ENCODE data around the gene CABLES1.

CABLES1 gene

GRCh38 chr18:23166891-23167541 is 31.7 kb downstream of the CABLES1 start:
- H3K4me1 ChIP-seq (ENCODE audit: insufficient read depth, low read length, severe bottlenecking), result no peaks in the 10 kb centered on the region
- H4K20me1 ChIP-seq (ENCODE audit: insufficient read depth, low read length), result no peaks in the 10 kb centered on the region
- H3K9me2 ChIP-seq (ENCODE audit: low read depth, low read length), result no peaks in the 10 kb centered on the region
- H3K9ac ChIP-seq (ENCODE audit: low read length), result no peak overlapping the region
- no peaks in the 10 kb centered on the region for H3F3A ChIP-seq (ENCODE audit: insufficient read depth, low read length)
- no peaks in the 10 kb centered on the region for H3K9me3 ChIP-seq (ENCODE audit: low read length)
- H2AFZ ChIP-seq (ENCODE audit: low read length), result no peak overlapping the region
- H3K27ac ChIP-seq (ENCODE audit: low read depth, low read length, poor library complexity, severe bottlenecking), result no peak overlapping the region
- no peaks in the 10 kb centered on the region for H3K36me3 ChIP-seq (ENCODE audit: insufficient read depth, low read length)
- TF ChIP-seq EZH2 (IDR thresholded peaks at IDR 0.05; ENCODE audit: borderline replicate concordance, low read length), result no peak
- TF ChIP-seq CTCF (IDR thresholded peaks at IDR 0.05; ENCODE audit: low read length), result no peak
- H3K79me2 ChIP-seq (ENCODE audit: insufficient read depth, low read length), result no peaks in the 10 kb centered on the region
- no peak overlapping the region for H3K4me3 ChIP-seq (ENCODE audit: low read depth, low read length, poor library complexity, severe bottlenecking)
- no peaks in the 10 kb centered on the region for H3K27me3 ChIP-seq (ENCODE audit: insufficient read depth, low read length)
- no peak overlapping the region for H3K4me2 ChIP-seq (ENCODE audit: low read length)

- TF ChIP-seq EZH2 (IDR thresholded peaks at IDR 0.05; ENCODE audit: borderline replicate concordance, low read length) (no peak), CTCF (IDR thresholded peaks at IDR 0.05; ENCODE audit: low read length) (no peak)
- H3K79me2 ChIP-seq (ENCODE audit: insufficient read depth, low read length), result no peaks in the 10 kb centered on the region
- no peaks in the 10 kb centered on the region for H3K9me2 ChIP-seq (ENCODE audit: low read depth, low read length)
- no peaks in the 10 kb centered on the region for H3K9me3 ChIP-seq (ENCODE audit: low read length)
- H3K4me3 ChIP-seq (ENCODE audit: low read depth, low read length, poor library complexity, severe bottlenecking), result no peak overlapping the region
- H3K9ac ChIP-seq (ENCODE audit: low read length), result no peak overlapping the region
- no peak overlapping the region for H2AFZ ChIP-seq (ENCODE audit: low read length)
- H3K36me3 ChIP-seq (ENCODE audit: insufficient read depth, low read length), result no peaks in the 10 kb centered on the region
- H3F3A ChIP-seq (ENCODE audit: insufficient read depth, low read length), result no peaks in the 10 kb centered on the region
- H3K27ac ChIP-seq (ENCODE audit: low read depth, low read length, poor library complexity, severe bottlenecking), result no peak overlapping the region
- no peaks in the 10 kb centered on the region for H4K20me1 ChIP-seq (ENCODE audit: insufficient read depth, low read length)
- no peak overlapping the region for H3K4me2 ChIP-seq (ENCODE audit: low read length)
- H3K4me1 ChIP-seq (ENCODE audit: insufficient read depth, low read length, severe bottlenecking), result no peaks in the 10 kb centered on the region
- no peaks in the 10 kb centered on the region for H3K27me3 ChIP-seq (ENCODE audit: insufficient read depth, low read length)
Observed at GRCh38 chr18:23169673-23170044, 34.4 kb downstream of the CABLES1 start.

- no peak for TF ChIP-seq CTCF (IDR thresholded peaks at IDR 0.05; ENCODE audit: low read length)
- H3K9ac ChIP-seq (ENCODE audit: low read length), result no peak overlapping the region
- H3K4me2 ChIP-seq (ENCODE audit: low read length), result no peak overlapping the region
- no peak overlapping the region for H3K4me3 ChIP-seq (ENCODE audit: low read depth, low read length, poor library complexity, severe bottlenecking)
- H3K9me2 ChIP-seq (ENCODE audit: low read depth, low read length), result no peaks in the 10 kb centered on the region
- H2AFZ ChIP-seq (ENCODE audit: low read length), result no peak overlapping the region
- H3F3A ChIP-seq (ENCODE audit: insufficient read depth, low read length), result no peaks in the 10 kb centered on the region
- no peaks in the 10 kb centered on the region for H3K9me3 ChIP-seq (ENCODE audit: low read length)
- no peaks in the 10 kb centered on the region for H3K27me3 ChIP-seq (ENCODE audit: insufficient read depth, low read length)
- no peaks in the 10 kb centered on the region for H3K36me3 ChIP-seq (ENCODE audit: insufficient read depth, low read length)
- no peaks in the 10 kb centered on the region for H4K20me1 ChIP-seq (ENCODE audit: insufficient read depth, low read length)
- H3K79me2 ChIP-seq (ENCODE audit: insufficient read depth, low read length), result no peaks in the 10 kb centered on the region
- no peak overlapping the region for H3K27ac ChIP-seq (ENCODE audit: low read depth, low read length, poor library complexity, severe bottlenecking)
- no peaks in the 10 kb centered on the region for H3K4me1 ChIP-seq (ENCODE audit: insufficient read depth, low read length, severe bottlenecking)
Observed at GRCh38 chr18:23170137-23170536, 34.9 kb downstream of the CABLES1 start.

Measured in OCI-LY1 (cell line).